Epithelial cell of esophagus (primary cell): ENCODE measurements around the gene IREB2.

Experiments used
- DNase-seq: peaks from one replicate; pipeline ENCODE4 v3.0.0; 2010; ENCODE audit warnings: low read depth
- H3K4me3 ChIP-seq: 2 replicates; pipeline ENCODE4 v1.5.1; 2011; ENCODE audit warnings: mild to moderate bottlenecking, low read length, control low read depth
- CTCF ChIP-seq: IDR thresholded peaks from 2 replicates; pipeline ENCODE4 v1.5.1; 2011; ENCODE audit warnings: low read depth, mild to moderate bottlenecking, low read length, control low read depth, inconsistent platforms; ENCODE audit not compliant: insufficient read depth; ENCODE audit errors: missing control alignments

Gene IREB2

GRCh38 chr15:78460737-78461136 lies 22.7 kb downstream of the IREB2 start:
- DNase-seq, result no peak
- no peak overlapping the region for H3K4me3 ChIP-seq
- TF ChIP-seq CTCF, result no peak

- H3K4me3 ChIP-seq, result no peak overlapping the region
- TF ChIP-seq CTCF, result no peak
- no peak for DNase-seq
Observed at GRCh38 chr15:78461171-78461888, 23.3 kb downstream of the IREB2 start.

GRCh38 chr15:78469031-78469430 lies 31.0 kb downstream of the IREB2 start:
- no peak for DNase-seq
- H3K4me3 ChIP-seq, result no peak overlapping the region
- TF ChIP-seq CTCF, result no peak

GRCh38 chr15:78477295-78477694 lies 39.3 kb downstream of the IREB2 start:
- H3K4me3 ChIP-seq, result no peak overlapping the region
- no peak for TF ChIP-seq CTCF

GRCh38 chr15:78479650-78480049 lies 41.6 kb downstream of the IREB2 start:
- no peak for TF ChIP-seq CTCF
- DNase-seq, result no peak
- H3K4me3 ChIP-seq, result no peak overlapping the region

More at GRCh38 chr15:78477295-78477694, 39.3 kb downstream of the IREB2 start:
- no peak for DNase-seq

- H3K4me3 ChIP-seq, result no peak overlapping the region
- no peak for DNase-seq
- no peak for TF ChIP-seq CTCF
Observed at GRCh38 chr15:78481917-78482316, 43.9 kb downstream of the IREB2 start.

GRCh38 chr15:78492872-78493271 lies 54.9 kb downstream of the IREB2 start:
- DNase-seq, result no peak
- TF ChIP-seq CTCF, result no peak
- no peak overlapping the region for H3K4me3 ChIP-seq
